Measurements from ENCODE around the gene TTC16. TPM values are rescaled to one million over a fixed set of nuclear protein-coding genes. Genes with fewer than 3 reads are reported as not detected.

The TTC16 gene
- total RNA-seq, 1 donor from 2014 or later: 0.22 TPM

DNA sequence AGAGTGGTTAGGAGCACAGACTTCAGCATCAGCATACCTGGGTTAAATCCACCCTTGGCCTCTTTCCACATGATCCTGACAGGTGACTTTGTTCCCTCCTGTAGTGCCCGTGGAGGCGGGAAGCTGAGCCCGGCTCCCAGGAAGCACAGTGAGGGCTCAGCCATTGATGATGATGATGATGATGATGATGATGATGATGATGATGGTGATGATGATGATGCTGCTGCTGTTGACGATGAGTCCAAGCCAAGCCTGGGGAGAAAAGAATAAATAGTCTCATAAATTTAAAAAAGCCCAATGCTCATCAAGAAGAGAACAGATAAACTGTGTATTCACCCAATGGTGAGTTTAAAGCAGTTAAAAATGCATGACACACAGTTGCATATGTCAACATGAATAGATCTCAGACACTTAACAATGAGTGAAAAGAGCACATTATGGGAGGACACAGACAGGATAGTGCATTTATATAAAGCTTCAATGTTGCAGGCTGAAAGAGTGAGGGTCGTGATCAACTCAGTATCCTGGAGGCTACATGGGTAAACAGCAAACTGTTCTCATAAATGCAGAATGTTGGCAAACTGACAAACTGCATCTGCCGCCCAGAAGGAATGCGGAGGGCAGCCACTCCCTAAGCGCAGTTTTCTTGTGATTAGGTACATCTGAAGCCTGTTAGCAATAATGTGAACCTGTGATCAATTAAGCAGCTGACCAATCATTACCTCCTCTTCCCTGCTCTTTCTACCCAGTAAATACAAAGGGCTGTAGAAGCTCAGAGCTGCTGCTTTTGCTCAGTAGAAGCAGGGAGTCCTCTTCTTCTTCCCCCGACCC, 20.8 kb upstream of the TTC16 start:
- intact Hi-C loops (cut with micrococcal nuclease): loop anchor here (5.0 kb wide), 1 partner anchor 83 kb away; the partner anchor contains the start of gene STXBP1

DNA sequence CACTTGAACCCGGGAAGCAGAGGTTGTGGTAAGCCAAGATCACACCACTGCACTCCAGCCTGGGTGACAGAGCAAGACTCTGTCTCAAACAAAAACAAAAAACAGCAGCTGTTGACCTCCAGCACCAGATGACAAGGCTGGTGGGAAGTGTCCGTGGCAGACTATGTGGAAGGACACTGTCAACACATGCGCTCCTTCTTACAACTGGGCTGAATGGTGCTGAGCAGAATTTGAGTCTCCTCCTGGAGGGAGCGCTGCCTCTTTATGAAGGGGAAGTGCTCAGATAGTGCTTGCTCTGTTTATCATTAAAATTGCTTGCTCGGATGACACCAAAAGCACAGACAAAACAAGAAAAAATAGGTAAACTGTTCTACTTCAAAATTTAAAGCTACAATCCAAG, 18.3 kb upstream of the TTC16 start:
- intact Hi-C loops (cut with micrococcal nuclease): loop anchor here (5.0 kb wide), 1 partner anchor 85 kb away; the partner anchor contains the start of gene STXBP1

DNA sequence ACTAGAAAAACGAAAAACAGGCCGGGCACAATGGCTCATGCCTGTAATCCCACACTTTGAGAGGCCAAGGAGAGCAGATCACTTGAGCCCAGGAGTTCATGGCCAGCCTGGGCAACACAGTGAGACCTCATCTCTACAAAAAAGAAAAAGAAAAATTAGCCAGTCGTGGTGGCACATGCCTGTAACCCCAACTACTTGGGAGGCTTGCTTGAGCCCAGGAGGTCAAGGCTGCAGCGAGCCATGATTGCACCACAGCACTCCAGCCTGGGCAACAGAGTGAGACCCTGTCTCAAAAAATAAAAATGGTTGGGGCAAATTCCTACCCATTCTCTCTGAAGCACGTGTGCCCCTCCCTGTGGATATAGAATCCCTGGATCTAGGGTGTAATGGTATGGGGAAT, 17.5 kb upstream of the TTC16 start:
- intact Hi-C loops (cut with micrococcal nuclease): loop anchor here (5.0 kb wide), 1 partner anchor 86 kb away; the partner anchor contains the start of gene STXBP1

DNA sequence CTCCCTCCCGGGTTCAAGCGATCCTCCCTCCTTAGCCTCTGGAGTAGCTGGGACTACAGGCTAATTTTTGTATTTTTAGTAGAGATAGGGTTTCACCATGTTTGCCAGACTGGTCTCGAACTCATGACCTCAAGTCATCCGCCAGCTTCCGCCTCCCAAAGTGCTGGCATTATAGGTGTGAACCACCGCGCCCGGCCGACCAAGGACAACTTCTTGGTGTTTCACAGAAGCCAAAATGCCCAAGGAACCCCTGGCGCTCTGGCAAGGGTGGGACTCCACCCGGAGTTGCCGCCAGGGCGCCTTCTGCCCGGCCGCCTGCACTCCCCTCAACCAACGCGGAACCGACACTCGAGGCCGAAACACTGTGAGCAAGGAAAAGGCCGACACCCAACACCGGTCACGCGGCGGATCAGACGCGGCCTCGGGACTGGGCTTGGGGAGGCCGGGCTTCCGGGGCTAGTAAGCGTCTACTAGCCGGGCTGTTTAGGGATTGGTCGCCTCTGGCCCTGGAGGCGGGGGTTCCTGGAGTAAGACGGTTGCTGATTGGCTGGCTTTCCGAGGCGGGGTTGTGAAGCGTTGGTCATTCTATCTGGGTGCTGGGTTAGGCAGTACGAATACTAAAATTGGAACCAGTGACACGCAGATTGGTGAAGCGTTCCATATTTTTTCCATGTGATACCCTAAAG, 16.8 kb upstream of the TTC16 start:
- intact Hi-C loops (cut with micrococcal nuclease): loop anchor here (1.0 to 5.0 kb wide), 3 partner anchors 16 to 87 kb away; partner anchors contain the start of genes PTRH1 and STXBP1

GRCh38 chr9:127700140-127700539, 15.7 kb upstream of the TTC16 start:
- intact Hi-C loops (cut with micrococcal nuclease): no loop called here

DNA sequence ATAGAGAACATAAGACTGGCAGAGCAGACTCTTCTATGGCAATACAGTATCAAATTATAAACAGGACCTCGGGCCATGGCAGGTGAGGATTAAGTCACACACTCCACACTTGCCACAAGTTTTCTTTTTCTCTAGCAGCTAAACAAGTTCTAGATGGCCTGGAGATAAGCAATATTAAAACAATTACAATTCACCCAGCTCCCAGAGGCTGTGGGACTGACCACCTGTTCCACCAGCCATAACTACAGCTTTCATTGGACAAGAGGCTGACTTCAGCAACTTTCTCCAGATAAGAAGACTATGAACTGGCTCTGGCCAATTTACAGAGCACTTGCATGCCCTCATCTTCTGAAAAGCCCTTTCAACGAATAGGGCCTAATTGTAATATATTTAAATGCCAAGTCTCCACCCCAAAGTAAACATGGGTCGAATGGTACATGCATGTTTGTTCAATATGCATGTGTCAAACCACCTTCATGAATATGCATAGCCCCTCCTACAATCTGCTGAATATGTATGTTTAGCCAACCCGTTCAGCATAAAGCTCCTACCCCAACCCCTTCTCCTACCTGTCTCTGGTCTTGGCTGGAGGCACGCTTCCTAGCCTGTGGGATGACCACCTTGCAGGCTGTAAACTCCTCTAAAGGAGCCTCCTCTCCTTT, 15.2 kb upstream of the TTC16 start:
- intact Hi-C loops (cut with micrococcal nuclease): no loop called here

DNA sequence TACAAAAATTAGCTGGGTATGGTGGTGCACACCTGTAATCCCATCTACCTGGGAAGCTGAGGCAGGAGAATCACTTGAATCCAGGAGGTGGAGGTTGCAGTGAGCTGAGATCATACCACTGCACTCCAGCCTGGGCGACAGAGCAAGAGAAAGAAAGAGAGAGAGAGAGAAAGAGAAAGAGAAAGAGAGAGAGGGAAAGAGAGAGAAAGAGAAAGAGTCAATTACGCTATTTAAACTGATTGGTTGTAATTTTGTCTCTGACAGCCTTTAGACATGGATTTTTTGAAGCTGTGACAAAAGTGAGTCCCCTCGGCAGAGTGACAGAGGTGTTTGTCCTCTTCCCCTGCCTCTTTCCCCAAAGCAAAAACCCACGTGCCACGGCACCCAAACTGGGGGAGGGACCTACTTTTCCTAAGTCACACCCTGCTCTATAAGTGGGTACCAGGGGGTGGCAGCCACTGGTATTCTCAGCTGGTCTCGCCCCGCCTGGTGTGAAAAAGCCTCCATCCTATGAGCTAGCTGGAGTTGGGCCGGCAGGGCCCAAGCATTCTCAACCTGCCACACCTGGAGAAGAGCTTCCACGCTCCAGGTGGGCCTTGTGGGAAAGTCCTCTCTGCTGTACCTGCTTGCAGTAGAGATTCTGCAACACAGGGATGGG, 12.5 kb upstream of the TTC16 start:
- intact Hi-C loops (cut with micrococcal nuclease): no loop called here

DNA sequence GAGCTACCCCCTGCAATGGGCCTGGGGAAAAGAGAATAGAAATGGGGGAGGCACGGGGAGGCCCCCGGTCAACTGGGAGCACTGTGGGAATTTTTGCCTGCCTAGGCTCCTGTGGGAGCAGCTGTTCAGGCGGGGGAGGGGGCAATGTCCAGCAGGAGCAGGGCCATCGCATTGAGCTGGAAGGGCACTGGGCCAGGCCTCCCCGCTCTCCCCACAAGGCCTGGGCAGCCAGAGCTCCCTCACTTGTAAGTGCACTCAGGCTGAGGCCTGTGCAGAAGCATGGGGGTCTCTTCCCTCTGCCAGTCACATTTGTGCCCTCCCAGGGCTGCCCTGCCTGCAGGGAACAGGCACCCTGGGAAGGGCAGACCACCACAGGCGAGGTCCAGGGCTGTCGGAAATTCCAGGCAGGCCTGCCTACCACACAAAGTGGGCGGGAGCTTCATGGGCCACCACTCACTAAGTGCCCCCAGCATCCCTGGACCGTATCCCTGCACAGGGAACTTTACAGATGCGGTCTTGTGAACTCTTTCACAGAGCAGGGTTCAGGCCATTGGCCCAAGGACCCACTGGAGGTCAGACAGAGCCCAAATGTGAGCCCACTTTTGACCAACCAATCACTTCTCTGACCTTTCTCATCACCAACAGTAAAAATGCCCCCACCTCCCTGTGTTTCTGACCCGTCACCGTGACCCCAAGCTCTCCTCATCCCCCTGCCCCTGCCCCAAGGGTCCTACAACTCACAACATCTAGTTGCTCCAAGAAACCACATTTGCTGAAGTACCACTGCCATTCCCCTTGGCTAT, 10.1 kb upstream of the TTC16 start:
- intact Hi-C loops (cut with micrococcal nuclease): no loop called here

DNA sequence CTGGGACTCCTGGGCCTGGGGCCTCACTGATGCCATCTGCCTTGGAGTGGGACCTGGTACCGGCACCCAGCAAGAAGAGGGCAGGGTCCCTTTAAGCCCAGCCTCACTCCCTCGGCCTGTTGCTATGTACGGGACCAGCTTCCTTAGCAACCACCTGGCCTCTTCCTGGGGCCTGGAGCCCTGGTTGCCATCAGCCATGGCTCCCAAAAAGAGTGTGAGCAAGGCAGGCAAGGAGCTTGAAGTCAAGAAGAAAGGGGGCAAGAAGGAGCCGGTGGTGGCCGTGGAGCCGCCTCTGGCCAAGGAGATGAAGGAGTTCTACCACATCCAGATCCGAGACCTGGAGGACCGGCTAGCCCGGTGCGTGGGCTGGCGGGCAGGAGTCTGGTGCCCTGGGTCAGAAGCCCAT, 9.0 kb upstream of the TTC16 start, which contains the start of gene CFAP157:
CFAP157 (plus strand) TSS at position 153 of the 406 bp plus-strand sequence; CDS start at position 197, 44 bp downstream.
- intact Hi-C loops (cut with micrococcal nuclease): no loop called here

GRCh38 chr9:127707766-127708165, 8.1 kb upstream of the TTC16 start:
- intact Hi-C loops (cut with micrococcal nuclease): no loop called here

DNA sequence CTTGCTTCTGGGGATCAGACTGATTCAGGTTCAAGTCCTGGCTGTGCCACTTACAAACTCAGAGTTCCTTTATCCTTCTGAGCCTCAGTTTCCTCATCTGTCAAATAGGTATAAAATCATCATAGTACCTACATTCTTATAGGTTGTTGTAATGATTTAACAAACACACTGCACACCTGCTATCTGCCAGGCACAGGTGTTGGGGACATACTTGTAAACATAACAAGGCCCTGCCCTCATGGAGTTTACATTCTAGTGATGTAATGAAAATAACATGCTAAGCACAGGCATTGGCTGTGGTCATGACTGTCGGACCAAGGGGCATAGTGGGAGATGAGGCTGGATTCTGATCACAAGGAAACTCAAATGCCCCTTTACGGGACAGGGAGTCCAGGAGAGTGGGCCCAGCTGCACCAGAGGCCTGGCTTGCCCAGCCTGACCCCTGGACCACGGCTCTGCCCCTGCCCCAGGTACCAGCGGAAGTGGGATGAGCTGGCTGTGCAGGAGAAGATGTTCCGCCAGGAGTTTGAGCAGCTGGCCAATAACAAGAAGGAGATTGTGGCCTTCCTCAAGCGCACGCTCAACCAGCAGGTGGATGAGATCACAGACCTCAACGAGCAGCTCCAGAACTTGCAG, 6.8 kb upstream of the TTC16 start:
- intact Hi-C loops (cut with micrococcal nuclease): no loop called here

DNA sequence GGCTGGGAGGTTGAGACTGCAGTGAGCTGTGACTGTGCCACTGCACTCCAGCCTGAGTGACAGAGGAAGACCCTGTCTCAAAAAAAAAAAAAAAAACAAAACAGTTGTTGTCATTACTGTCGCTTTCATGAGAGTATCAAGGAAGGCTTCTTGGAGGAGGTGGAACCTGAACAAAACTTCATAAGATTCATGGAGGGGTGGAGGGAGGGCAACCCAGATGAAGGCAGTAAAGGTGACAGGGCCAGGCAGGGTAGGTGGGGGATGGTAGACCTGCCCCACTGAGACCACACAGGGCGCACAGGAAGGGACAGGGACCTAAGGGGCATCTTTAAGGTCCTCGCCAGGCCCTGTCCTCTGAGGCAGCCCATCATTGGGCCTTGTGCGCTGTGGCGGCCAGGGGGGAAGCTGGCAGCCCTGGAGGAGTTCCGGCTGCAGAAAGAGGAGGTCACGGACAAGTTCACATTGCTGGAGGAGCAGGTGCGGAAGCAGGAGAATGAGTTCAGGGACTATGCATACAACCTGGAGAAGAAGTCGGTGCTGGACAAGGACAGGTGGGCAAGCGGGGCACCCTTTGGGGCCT, 5.6 kb upstream of the TTC16 start:
- intact Hi-C loops (cut with micrococcal nuclease): no loop called here

- intact Hi-C loops (cut with micrococcal nuclease): no loop called here
Observed at GRCh38 chr9:127711226-127711701, 4.6 kb upstream of the TTC16 start.

DNA sequence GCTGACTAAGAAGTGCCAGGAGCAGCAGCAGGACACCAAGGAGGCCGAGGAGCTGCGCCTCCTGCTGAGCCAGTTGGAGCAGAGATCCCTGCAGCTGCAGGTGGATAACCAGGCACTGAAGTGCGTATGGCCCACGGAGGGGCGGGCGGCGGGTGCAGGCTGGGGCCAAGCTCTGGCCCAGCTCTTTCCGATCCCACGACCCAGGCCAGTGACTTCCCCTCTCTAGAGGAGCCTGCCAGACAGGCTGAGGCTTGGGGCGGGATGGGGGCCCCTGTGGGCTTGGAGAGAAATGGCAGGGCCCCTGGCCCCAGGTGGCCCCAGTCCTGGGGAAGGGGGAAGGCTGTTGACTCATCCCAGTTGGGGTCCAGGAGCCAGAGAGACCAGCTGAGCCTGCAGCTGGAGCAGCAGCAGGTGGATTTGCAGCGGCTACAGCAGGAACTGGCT, 4.0 kb upstream of the TTC16 start:
- intact Hi-C loops (cut with micrococcal nuclease): no loop called here

DNA sequence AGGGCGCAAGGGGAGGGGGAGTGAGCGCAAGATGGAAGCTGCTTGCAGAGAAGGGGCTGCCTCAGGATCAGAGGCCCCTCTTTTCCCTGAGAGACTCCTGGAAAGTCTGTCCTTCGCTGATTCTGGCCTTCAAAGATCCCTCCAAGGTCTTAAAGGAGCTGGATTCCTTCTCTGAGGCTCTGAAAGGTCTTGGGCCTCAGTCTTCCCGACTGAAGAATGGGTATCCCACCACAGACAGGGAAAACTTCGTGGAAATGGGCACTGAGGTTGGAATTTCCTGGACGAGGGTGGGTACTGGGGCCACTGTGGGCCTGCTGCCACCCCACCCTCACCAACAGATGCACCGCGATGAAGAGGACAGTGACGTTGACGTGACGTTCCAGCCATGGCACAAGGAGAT, 3.5 kb upstream of the TTC16 start:
- intact Hi-C loops (cut with micrococcal nuclease): no loop called here

GRCh38 chr9:127712867-127713266, 3.0 kb upstream of the TTC16 start:
- intact Hi-C loops (cut with micrococcal nuclease): no loop called here

GRCh38 chr9:127714020-127714750, 1.7 kb upstream of the TTC16 start:
- intact Hi-C loops (cut with micrococcal nuclease): loop anchor here (2.0 kb wide), 1 partner anchor 101 kb away; the partner anchor contains the start of gene STXBP1

DNA sequence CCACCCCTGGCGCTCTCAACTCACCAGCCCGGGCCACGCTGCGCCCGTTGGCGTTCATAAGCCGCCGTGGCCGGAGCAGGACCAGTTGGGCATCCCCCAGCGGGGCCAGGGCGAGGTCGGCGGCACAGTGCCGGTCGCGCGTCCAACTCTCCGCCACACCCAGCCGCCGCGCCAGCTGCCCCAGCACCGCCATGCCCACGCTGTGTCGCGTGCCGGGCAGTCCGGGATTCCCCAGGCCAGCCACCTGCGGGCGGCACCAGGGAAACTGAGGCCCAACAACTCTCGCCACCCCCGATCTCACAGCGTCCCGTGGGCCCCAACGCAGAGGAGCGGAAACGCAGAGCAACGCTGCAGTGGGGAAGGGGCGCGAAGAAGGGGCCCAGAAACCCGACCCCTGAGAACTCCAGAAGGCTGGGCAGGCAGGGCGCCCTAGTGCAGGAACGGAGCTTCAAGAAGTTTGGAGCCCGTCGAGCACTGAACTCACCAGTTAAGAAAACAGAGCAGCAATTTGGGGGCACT, 869 bp upstream of the TTC16 start:
- intact Hi-C loops (cut with micrococcal nuclease): loop anchor here (1.0 to 5.0 kb wide), 9 partner anchors 16 to 493 kb away; partner anchors contain the start of genes LRSAM1, RPL12, STXBP1 and TOR2A
